Endodermal cell (in vitro differentiated cells): Measurements from ENCODE around the gene UBA6. TPM values are rescaled to one million over a fixed set of nuclear protein-coding genes. Genes with fewer than 3 reads are reported as not detected.

Source experiments
- DNase-seq: peaks from one replicate; pipeline ENCODE4 v3.0.0-alpha.2; 2017
- H3K27ac ChIP-seq: 2 replicates; pipeline ENCODE4 v1.5.1; 2013; ENCODE audit warnings: mild to moderate bottlenecking, low read depth, low read length, moderate library complexity
- H3K27me3 ChIP-seq: 2 replicates; pipeline ENCODE4 v1.6.1; 2013; ENCODE audit warnings: mild to moderate bottlenecking, low read length, moderate library complexity; ENCODE audit not compliant: insufficient read depth, control insufficient read depth, poor library complexity, severe bottlenecking
- H3K36me3 ChIP-seq: 2 replicates; pipeline ENCODE4 v1.7.0; 2013; ENCODE audit warnings: mild to moderate bottlenecking, low read length, moderate library complexity; ENCODE audit not compliant: control insufficient read depth, insufficient read depth
- H3K4me1 ChIP-seq: one replicate; pipeline ENCODE4 v1.7.0; 2013; ENCODE audit warnings: low read length; ENCODE audit not compliant: control insufficient read depth, insufficient read depth
- H3K4me3 ChIP-seq: 2 replicates; pipeline ENCODE4 v1.5.1; 2013; ENCODE audit warnings: mild to moderate bottlenecking, low read length, moderate library complexity
- H3K9ac ChIP-seq: 2 replicates; pipeline ENCODE4 v1.6.1; 2013; ENCODE audit warnings: mild to moderate bottlenecking, low read length, moderate library complexity; ENCODE audit not compliant: poor library complexity, severe bottlenecking; ENCODE audit errors: extremely low read depth
- H3K9me3 ChIP-seq: 2 replicates; pipeline ENCODE4 v1.6.1; 2013; ENCODE audit warnings: mild to moderate bottlenecking, low read length, moderate library complexity; ENCODE audit not compliant: control insufficient read depth
- H3K27ac Mint-ChIP-seq: 2 replicates; pipeline ENCODE4 v1.8.0; 2020; ENCODE audit warnings: mixed read lengths
- H3K27me3 Mint-ChIP-seq: 2 replicates; pipeline ENCODE4 v1.8.0; 2021; ENCODE audit warnings: mild to moderate bottlenecking, mixed read lengths; ENCODE audit not compliant: insufficient read depth
- H3K36me3 Mint-ChIP-seq: 2 replicates; pipeline ENCODE4 v1.8.0; 2020; ENCODE audit warnings: low read depth, mixed read lengths
- H3K4me1 Mint-ChIP-seq: 2 replicates; pipeline ENCODE4 v1.8.0; 2020; ENCODE audit warnings: mixed read lengths
- H3K4me3 Mint-ChIP-seq: 2 replicates; pipeline ENCODE4 v1.8.0; 2020; ENCODE audit warnings: mild to moderate bottlenecking, moderate library complexity, mixed read lengths
- H3K9me3 Mint-ChIP-seq: 2 replicates; pipeline ENCODE4 v1.8.0; 2020; ENCODE audit warnings: mild to moderate bottlenecking, mixed read lengths
- WGBS, 2 experiments: methylation state at CpG; one replicate each; pipeline versions ENCODE4 v1.1.5 to v1.1.7; 2013; ENCODE audit warnings: missing lambda C conversion rate in 2 of 2, mixed read lengths in 1 of 2; ENCODE audit not compliant: insufficient coverage in 1 of 2, insufficient read length in 1 of 2; 5-methylcytosine and 5-hydroxymethylcytosine counted together
- long read RNA-seq, 4 experiments: library from polyadenylated mRNA in 2 of 4; library from RNA in 1 of 4; library from capped mRNA in 1 of 4; stranded (forward) in 3 of 4; unstranded in 1 of 4; transcript quantifications; one replicate each; pipeline ENCODE4 v2.0.0, GENCODE V29; 2020 to 2021; ENCODE audit warnings: inconsistent platforms in 1 of 4
- polyA plus RNA-seq, 2 experiments: library from polyadenylated mRNA; stranded (reverse); fragments of 50-300 nt; gene quantifications; one replicate each; pipeline ENCODE4 v1.2.3, GENCODE V29; 2013
- total RNA-seq, 2 donors: library from RNA; stranded (reverse); fragmentation: NEBNext Ultra II Directional in 1 of 2; extraction: Animal tissue kit (Norgen Biotek cat#: 25700) in 1 of 2; gene quantifications; 2 replicates in 1 of 2; 3 replicates in 1 of 2; pipeline ENCODE4 v1.2.1, GENCODE V29; 2021
- TF ChIP-seq, protein P1 (sequence below): fragments of 200-600 bp; sonication (generic); conservative IDR thresholded peaks from 2 replicates; pipeline ENCODE4 v1.5.0; 2021; ENCODE audit warnings: antibody characterized with exemption, mild to moderate bottlenecking

Gene UBA6
- 100 to 1,000 TPM in 1 of 2 donors, 10 to 100 TPM in 1; 83.1 to 117 TPM for total RNA-seq
- 63.2 TPM for polyA plus RNA-seq (2013, experiment 1 of 2)
- 61.2 TPM for polyA plus RNA-seq (2013, experiment 2 of 2)
- long read RNA-seq, experiment 1, full-length matches to known transcripts: 2 of 17 reads
- long read RNA-seq, experiment 1, partial matches to known transcripts: 4 of 17 reads
- long read RNA-seq, experiment 1, other reads (novel, unspliced or antisense): 11 of 17 reads
- long read RNA-seq, experiment 2, full-length matches to known transcripts: 34 of 66 reads
- long read RNA-seq, experiment 2, partial matches to known transcripts: 11 of 66 reads
- long read RNA-seq, experiment 2, other reads (novel, unspliced or antisense): 21 of 66 reads
- long read RNA-seq, experiment 3, full-length matches to known transcripts: 58 of 92 reads
- long read RNA-seq, experiment 3, partial matches to known transcripts: 20 of 92 reads
- long read RNA-seq, experiment 3, other reads (novel, unspliced or antisense): 14 of 92 reads
- long read RNA-seq, experiment 4, partial matches to known transcripts: 4 of 7 reads
- long read RNA-seq, experiment 4, other reads (novel, unspliced or antisense): 0 of 7 reads

DNA sequence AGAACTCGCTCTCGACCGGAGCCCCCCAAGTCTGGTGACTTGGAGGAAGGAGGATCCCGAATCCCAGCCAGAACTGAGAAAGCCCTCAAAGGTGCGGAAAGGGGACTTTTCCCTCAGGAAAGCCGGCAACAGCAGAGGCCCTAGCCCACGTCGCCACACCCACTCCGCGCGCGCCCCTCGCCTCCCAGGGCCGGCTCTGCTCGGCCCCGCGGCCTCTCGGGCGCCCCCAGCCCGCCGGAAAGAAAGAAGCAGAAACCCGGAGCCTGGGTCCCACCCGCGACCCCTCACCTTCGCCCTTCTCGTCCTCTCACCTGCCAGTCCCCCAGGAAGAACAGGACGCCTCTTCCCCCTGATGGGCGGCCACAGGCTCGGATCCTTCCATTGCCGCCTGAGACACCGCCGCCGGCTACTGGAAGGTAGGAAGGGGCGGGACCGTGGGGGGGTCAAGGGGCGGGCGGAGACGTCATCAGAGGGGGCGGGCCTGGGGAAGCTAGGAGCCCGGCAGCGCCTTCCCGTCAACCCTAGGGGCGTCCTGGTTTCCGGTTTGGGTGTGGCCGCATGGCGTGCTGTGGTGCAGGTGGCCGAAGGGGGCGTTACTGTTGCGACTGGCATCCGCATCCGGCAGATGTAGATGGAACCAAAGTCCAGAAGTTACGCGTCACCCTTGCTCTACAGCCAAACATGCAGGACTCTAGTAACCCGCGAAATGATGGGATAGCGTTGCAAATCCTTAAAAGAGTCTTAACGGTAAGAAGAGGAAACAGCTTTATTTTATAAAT lies at the start of gene UBA6:
UBA6 (minus strand) TSS at position 418 of the 779 bp plus-strand sequence; CDS start at position 382, 36 bp downstream.
- Mint-ChIP-seq H3K4me1 (peaks cover 11% of the 10 kb centered on the region), H3K27me3 (no peaks in the 10 kb centered on the region), H3K27ac (peak within 1 kb of the TSS; percentile 88), H3K36me3 (peaks cover 14% of the 10 kb centered on the region), H3K9me3 (no peaks in the 10 kb centered on the region), H3K4me3 (peak within 1 kb of the TSS; percentile 88)
- Histone ChIP-seq H3K27me3 (no peaks in the 10 kb centered on the region), H3K9ac (peak within 1 kb of the TSS; percentile 86), H3K4me1 (peaks cover 5% of the 10 kb centered on the region), H3K36me3 (peaks cover 7% of the 10 kb centered on the region), H3K27ac (peak within 1 kb of the TSS; percentile 67), H3K9me3 (peaks cover under 1% of the 10 kb centered on the region), H3K4me3 (peak within 1 kb of the TSS; percentile 95)
- 0% methylated on average over 6 to 57 of the region's 57 CpGs for WGBS, 2 experiments
- TF ChIP-seq, protein P1, sequence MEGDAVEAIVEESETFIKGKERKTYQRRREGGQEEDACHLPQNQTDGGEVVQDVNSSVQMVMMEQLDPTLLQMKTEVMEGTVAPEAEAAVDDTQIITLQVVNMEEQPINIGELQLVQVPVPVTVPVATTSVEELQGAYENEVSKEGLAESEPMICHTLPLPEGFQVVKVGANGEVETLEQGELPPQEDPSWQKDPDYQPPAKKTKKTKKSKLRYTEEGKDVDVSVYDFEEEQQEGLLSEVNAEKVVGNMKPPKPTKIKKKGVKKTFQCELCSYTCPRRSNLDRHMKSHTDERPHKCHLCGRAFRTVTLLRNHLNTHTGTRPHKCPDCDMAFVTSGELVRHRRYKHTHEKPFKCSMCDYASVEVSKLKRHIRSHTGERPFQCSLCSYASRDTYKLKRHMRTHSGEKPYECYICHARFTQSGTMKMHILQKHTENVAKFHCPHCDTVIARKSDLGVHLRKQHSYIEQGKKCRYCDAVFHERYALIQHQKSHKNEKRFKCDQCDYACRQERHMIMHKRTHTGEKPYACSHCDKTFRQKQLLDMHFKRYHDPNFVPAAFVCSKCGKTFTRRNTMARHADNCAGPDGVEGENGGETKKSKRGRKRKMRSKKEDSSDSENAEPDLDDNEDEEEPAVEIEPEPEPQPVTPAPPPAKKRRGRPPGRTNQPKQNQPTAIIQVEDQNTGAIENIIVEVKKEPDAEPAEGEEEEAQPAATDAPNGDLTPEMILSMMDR: peak; percentile 70
- DNase-seq: peak; percentile 98

DNA sequence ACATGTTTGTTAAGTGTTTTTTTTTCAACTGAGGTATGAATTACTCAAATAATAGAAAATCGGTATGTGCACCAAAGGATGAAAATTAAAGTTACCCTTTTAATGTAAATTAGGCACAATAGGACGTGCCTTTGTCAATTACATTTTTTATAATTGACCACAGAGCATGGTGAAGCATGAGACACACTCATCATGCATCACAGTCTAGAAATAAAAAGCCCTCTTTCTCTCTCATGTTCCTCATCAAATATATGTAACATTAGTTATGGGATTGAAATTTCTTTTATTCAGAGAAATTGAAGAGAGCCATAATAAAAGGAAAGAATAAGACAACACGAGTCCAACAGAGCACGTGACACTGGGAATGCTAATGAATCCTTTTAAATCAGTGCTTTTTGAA lies 49.7 kb upstream of the UBA6 start:
- Mint-ChIP-seq H3K4me3 (no peak overlapping the region), H3K4me1 (no peaks in the 10 kb centered on the region), H3K27me3 (no peaks in the 10 kb centered on the region), H3K9me3 (no peaks in the 10 kb centered on the region), H3K27ac (no peak overlapping the region), H3K36me3 (no peaks in the 10 kb centered on the region)
- Histone ChIP-seq H3K36me3 (no peaks in the 10 kb centered on the region), H3K4me1 (no peaks in the 10 kb centered on the region), H3K9me3 (no peaks in the 10 kb centered on the region), H3K4me3 (no peak overlapping the region), H3K27me3 (no peaks in the 10 kb centered on the region), H3K9ac (no peak overlapping the region), H3K27ac (no peak overlapping the region)
- DNase-seq: no peak
- TF ChIP-seq, protein P1: no peak
- 83 to 92% methylated on average over 4 of the region's 4 CpGs for WGBS, 2 experiments

DNA sequence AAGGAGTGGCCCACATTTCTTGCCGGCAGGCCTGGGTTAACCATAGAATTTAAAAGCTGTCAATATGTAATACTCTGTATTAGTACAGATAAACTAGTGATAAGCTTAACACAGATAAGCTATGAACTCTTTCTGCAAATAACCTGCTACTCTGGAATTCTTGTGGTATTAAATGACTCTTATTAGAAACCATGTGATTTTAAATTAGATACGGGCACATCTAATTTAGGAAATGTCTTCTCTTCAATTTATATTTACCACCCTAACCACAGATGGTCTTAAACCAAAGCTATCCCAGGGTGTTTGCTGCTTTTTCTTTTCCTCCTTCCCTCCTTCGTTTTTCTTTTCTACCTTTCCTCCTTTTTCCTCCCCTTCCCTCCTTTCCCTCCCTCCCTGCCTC lies 48.3 kb upstream of the UBA6 start:
- Mint-ChIP-seq H3K27ac (no peak overlapping the region), H3K4me3 (no peak overlapping the region), H3K4me1 (no peaks in the 10 kb centered on the region), H3K27me3 (no peaks in the 10 kb centered on the region), H3K9me3 (no peaks in the 10 kb centered on the region), H3K36me3 (no peaks in the 10 kb centered on the region)
- no peaks in the 10 kb centered on the region for H3K27me3 ChIP-seq
- TF ChIP-seq, protein P1: no peak
- H3K36me3 ChIP-seq: no peaks in the 10 kb centered on the region
- no peak overlapping the region for H3K4me3 ChIP-seq
- WGBS, 2 experiments: 83 to 87% methylated on average over 2 to 3 of the region's 3 CpGs
- no peak overlapping the region for H3K9ac ChIP-seq
- no peak for DNase-seq
- no peak overlapping the region for H3K27ac ChIP-seq
- no peaks in the 10 kb centered on the region for H3K9me3 ChIP-seq
- H3K4me1 ChIP-seq: no peaks in the 10 kb centered on the region
